ENCODE measurements around the gene HIP1.
"Not testable (repeated sequence)": the region's sequence is repeated elsewhere in the genome, so short reads cannot be mapped to it uniquely, and the experiment has no call there.

The HIP1 gene

GRCh38 chr7:75485355-75485978 lies 253.3 kb downstream of the HIP1 start:
- DNase-seq = not testable (repeated sequence)

All from NCI-H187 treated with DMSO at 0.1 percent for 48 hours (cell line).